Measurements from ENCODE around the gene FIS1. TPM values are rescaled to one million over a fixed set of nuclear protein-coding genes. Genes with fewer than 3 reads are reported as not detected.
"Not testable (repeated sequence)": the region's sequence is repeated elsewhere in the genome, so short reads cannot be mapped to it uniquely, and the experiment has no call there.

Gene FIS1
- total RNA-seq, 1 donor from 2014 or later, result 142 TPM

DNA sequence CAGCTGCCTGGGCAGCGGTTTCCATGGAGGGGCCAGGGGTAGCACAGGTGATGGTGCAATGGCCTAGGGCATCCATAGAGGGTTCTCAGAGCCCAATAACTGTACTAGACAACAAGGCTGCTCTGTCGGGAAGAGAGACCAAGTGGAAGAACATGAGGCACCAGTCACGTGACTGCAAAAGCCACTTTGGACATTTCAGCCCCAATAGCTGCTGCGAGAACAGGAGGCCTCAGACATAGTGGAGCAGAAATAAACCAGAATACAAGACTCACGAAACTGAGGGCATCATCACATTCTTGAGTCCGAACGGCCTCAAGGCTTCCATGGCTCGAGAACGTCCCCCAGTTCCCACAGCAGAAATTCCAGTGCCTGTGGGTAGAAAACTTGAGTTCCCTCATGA lies 32.3 kb upstream of the FIS1 start:
- DNase-seq (ENCODE audit: extremely low spot score, unreplicated experiment), result no peak
- no peak for TF ChIP-seq CTCF (IDR thresholded peaks at IDR 0.05)
- no peaks in the 10 kb centered on the region for H3K36me3 Mint-ChIP-seq (ENCODE audit: unreplicated experiment)
- H3K9me3 Mint-ChIP-seq (ENCODE audit: unreplicated experiment), result no peaks in the 10 kb centered on the region
- no peaks in the 10 kb centered on the region for H3K4me1 Mint-ChIP-seq (ENCODE audit: unreplicated experiment)
- no peak overlapping the region for H3K4me3 Mint-ChIP-seq (ENCODE audit: unreplicated experiment)
- H3K27ac Mint-ChIP-seq (ENCODE audit: unreplicated experiment), result no peak overlapping the region
- H3K27me3 Mint-ChIP-seq (ENCODE audit: unreplicated experiment), result peaks cover 34% of the 10 kb centered on the region

- no peaks in the 10 kb centered on the region for H3K4me1 Mint-ChIP-seq (ENCODE audit: unreplicated experiment)
- DNase-seq (ENCODE audit: extremely low spot score, unreplicated experiment), result no peak
- no peaks in the 10 kb centered on the region for H3K9me3 Mint-ChIP-seq (ENCODE audit: unreplicated experiment)
- no peaks in the 10 kb centered on the region for H3K36me3 Mint-ChIP-seq (ENCODE audit: unreplicated experiment)
- no peak overlapping the region for H3K27ac Mint-ChIP-seq (ENCODE audit: unreplicated experiment)
- no peak for TF ChIP-seq CTCF (IDR thresholded peaks at IDR 0.05)
- H3K4me3 Mint-ChIP-seq (ENCODE audit: unreplicated experiment), result no peak overlapping the region
- peaks cover 30% of the 10 kb centered on the region for H3K27me3 Mint-ChIP-seq (ENCODE audit: unreplicated experiment)
These were observed 28.3 kb upstream of the FIS1 start for GRCh38 chr7:101273206-101273605.

GRCh38 chr7:101271021-101271420 lies 26.1 kb upstream of the FIS1 start:
- Mint-ChIP-seq H3K9me3 (ENCODE audit: unreplicated experiment) (no peaks in the 10 kb centered on the region), H3K27ac (ENCODE audit: unreplicated experiment) (no peak overlapping the region), H3K4me3 (ENCODE audit: unreplicated experiment) (no peak overlapping the region), H3K27me3 (ENCODE audit: unreplicated experiment) (peaks cover 21% of the 10 kb centered on the region), H3K4me1 (ENCODE audit: unreplicated experiment) (no peaks in the 10 kb centered on the region), H3K36me3 (ENCODE audit: unreplicated experiment) (no peaks in the 10 kb centered on the region)
- no peak for DNase-seq (ENCODE audit: extremely low spot score, unreplicated experiment)
- no peak for TF ChIP-seq CTCF (IDR thresholded peaks at IDR 0.05)

GRCh38 chr7:101269664-101270063 lies 24.8 kb upstream of the FIS1 start:
- H3K36me3 Mint-ChIP-seq (ENCODE audit: unreplicated experiment), result no peaks in the 10 kb centered on the region
- H3K27ac Mint-ChIP-seq (ENCODE audit: unreplicated experiment), result no peak overlapping the region
- no peak overlapping the region for H3K4me3 Mint-ChIP-seq (ENCODE audit: unreplicated experiment)
- no peak for DNase-seq (ENCODE audit: extremely low spot score, unreplicated experiment)
- peaks cover 25% of the 10 kb centered on the region for H3K27me3 Mint-ChIP-seq (ENCODE audit: unreplicated experiment)
- no peak for TF ChIP-seq CTCF (IDR thresholded peaks at IDR 0.05)
- H3K9me3 Mint-ChIP-seq (ENCODE audit: unreplicated experiment), result no peaks in the 10 kb centered on the region
- no peaks in the 10 kb centered on the region for H3K4me1 Mint-ChIP-seq (ENCODE audit: unreplicated experiment)

GRCh38 chr7:101265622-101266516 lies 21.0 kb upstream of the FIS1 start:
- no peak for TF ChIP-seq CTCF (IDR thresholded peaks at IDR 0.05)
- H3K27me3 Mint-ChIP-seq (ENCODE audit: unreplicated experiment), result peaks cover 10% of the 10 kb centered on the region
- H3K9me3 Mint-ChIP-seq (ENCODE audit: unreplicated experiment), result no peaks in the 10 kb centered on the region
- peaks cover 2% of the 10 kb centered on the region for H3K4me1 Mint-ChIP-seq (ENCODE audit: unreplicated experiment)
- no peak for DNase-seq (ENCODE audit: extremely low spot score, unreplicated experiment)
- H3K4me3 Mint-ChIP-seq (ENCODE audit: unreplicated experiment), result no peak overlapping the region
- H3K36me3 Mint-ChIP-seq (ENCODE audit: unreplicated experiment), result no peaks in the 10 kb centered on the region
- H3K27ac Mint-ChIP-seq (ENCODE audit: unreplicated experiment), result no peak overlapping the region

GRCh38 chr7:101264102-101264706 lies 19.3 kb upstream of the FIS1 start:
- H3K27ac Mint-ChIP-seq (ENCODE audit: unreplicated experiment); H3K36me3 Mint-ChIP-seq (ENCODE audit: unreplicated experiment); H3K4me3 Mint-ChIP-seq (ENCODE audit: unreplicated experiment); H3K9me3 Mint-ChIP-seq (ENCODE audit: unreplicated experiment); H3K4me1 Mint-ChIP-seq (ENCODE audit: unreplicated experiment); DNase-seq (ENCODE audit: extremely low spot score, unreplicated experiment): not testable (repeated sequence)
- peaks cover 10% of the 10 kb centered on the region for H3K27me3 Mint-ChIP-seq (ENCODE audit: unreplicated experiment)

Data from osteocyte (in vitro differentiated cells).